ENCODE data around the gene PDLIM3.

PDLIM3 gene

DNA sequence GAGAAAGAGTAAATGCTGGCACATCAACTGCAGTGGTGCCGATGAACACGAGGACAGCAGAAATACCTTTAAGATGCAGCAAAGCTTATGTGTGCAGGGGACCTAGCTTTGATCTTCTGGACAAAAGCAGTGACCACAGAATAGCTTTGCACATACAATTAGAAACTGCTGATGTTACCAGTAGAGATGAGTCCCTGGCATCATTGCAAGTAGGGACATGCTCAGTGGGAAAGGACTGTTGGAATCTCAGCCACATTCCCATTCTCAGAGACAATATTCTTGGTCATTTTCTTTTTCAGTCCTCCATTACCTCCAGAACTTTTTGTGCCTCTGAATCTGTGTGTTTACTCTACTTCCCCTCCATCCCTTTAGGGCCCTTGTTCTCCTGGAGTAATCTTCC, 16.9 kb upstream of the PDLIM3 start:
- DNase-seq, result no peak

DNA sequence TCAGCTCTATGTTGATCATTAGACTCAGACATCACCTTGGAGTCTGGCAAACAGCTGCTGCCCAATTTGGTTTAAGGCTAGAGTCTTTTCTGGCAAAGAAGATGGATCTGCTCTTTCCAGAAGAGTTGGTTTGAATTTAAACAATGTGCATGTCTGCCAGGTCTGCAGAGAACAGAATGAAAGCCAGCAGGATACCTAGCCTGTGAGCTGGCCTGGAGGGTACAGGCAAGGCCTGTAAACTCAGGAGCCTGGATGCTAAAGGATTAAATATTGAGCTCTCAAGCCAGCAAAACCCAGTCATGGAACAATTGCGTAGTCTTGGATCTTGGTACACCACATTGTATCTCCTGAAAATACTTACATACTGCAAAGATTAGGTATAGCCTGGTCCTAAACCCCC, 15.6 kb upstream of the PDLIM3 start:
- DNase-seq, result no peak

DNA sequence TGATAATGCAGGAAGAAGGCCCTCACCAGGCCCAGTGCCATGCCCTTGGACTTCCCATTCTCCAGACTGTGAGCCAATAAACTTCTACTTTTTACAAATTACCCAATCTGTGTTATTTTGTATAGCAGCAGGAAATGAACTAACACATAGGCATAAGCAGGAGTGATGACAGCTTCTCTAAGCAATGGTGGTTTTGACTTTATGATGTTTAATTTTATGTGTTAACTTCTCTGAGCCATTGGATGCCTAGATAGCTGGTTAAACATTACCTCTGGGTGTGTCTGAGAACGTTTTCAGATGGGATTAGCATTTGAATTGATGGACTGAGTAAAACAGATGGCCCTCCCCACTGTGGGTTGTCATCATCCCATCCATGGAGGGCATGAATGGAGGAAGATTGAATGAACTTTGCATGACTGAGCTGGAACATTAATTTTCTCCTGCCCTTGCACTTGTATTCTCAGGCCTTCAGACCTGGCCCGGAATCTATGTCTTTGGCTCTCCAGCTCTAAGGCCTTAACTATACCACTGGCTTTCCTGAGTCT, 13.9 kb upstream of the PDLIM3 start:
- DNase-seq, result no peak

DNA sequence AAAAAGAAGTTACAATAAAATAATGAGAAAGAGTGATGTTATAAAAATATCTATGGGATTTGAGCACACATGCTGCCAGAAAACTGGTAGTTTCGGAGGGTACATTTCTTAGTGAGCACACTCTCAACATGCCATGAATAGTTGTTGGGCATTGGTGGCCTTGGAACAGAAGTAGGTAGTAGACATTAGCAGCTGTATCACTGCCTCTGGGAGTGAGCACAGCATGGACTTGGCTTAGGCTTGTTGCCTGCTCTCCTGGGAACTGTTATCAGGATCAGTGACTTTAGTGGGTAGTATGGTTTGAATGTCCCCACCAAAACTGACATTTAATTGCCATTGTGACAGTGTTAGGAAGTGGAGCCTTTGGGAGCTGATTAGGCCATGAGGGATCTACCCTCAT, 13.3 kb upstream of the PDLIM3 start:
- DNase-seq, result no peak

DNA sequence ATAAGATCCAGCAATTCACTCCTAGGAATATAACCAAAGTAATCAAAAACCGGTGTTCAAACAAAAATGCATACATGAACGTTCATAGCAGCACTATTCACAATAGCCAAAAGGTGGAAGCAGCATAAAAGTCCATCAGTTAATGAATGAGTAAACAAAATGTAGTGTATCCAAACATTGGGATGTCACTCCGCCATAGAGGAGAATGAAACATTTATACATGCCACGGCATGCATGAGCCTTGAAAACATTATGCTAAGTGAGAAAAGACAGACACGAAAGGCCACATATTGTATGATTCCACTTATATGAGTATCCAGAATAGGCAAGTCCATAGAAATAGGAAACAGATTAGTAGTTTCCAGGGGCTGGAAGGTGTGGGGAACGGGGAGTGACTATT, 11.0 kb upstream of the PDLIM3 start:
- DNase-seq, result no peak

DNA sequence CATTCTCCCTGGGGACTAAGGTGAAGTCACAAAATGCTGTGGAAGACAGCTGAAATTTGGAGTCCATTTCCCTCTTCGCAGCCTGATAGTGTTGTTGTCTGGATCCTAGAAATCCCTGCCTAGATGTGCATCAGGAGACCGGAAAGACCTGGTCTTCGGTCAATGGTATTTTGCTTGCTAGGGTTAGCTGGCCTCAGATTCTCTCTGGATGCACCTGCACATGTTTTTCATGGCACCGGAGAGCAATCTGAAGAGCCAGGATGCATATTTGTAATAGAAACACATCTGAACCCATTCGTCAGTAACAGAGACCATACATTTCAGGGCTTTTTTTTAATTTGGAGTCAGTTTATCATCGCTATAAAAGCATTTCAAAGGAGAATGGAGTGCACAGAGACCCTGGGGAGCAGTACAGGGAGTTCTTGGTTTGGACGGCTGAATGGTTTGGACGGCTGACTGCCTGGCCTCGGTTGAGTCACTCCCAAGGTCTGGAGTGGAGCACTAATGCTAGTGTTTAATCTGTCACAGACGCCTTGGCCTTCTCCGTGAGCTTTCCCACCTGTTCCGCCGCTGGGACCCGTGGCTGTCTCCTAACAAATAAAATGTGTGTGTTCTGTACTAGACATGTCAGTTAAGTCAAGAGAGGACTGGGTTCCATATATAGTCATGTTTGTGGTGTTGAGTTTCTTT, 7.5 kb upstream of the PDLIM3 start:
- DNase-seq, result no peak

DNA sequence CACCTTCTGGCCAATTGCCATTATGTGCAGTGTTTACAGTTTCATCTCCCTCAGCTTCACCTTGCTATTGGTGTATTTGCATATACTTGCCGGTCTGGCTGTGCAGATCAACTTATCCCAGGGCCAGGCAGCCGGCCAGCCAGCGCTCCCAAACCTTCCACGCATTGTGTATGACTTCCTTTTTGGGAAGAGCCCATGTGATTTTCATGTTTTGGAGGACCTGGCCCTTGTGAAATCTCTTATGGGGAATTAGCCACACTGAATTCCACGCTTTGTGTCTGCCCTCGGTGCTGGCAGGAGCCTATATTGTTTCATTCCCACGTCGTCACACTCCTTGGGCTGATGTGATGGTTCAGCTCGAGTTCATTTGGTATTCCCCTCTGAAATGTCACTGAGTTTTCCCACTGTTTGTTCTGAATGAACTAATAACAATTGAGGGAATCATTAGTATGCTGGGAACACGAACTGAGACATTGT, 6.0 kb upstream of the PDLIM3 start:
- no peak for DNase-seq

DNA sequence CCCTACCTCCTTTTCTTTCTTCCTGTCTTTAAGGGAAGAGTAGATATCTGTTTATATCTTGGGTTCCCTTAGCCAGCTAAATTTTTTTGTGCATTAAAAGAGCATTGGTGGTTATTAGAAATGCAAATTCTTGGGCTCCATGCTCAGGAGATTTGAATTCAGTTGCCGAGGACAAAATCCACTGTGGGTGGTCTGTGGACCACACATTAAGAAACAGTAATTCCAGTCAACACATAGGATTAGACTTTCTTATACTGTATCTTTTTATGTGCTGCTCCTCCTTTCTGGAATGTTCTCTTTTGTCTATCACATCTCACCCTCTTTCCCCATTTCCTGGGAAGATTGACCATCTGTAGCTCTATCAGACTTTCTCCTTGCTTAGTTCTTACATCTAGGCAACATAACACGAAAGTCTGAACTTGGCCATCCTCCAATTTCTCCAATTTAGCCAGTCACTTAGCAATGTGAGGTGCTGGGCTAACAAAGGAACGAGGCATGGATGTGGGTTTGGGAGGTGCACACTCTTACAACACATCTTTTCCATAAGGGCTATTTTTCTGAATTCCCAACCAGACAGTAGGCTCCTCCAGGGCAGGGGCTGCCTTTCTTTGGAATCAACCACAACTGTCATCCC, 5.3 kb upstream of the PDLIM3 start:
- DNase-seq, result no peak

DNA sequence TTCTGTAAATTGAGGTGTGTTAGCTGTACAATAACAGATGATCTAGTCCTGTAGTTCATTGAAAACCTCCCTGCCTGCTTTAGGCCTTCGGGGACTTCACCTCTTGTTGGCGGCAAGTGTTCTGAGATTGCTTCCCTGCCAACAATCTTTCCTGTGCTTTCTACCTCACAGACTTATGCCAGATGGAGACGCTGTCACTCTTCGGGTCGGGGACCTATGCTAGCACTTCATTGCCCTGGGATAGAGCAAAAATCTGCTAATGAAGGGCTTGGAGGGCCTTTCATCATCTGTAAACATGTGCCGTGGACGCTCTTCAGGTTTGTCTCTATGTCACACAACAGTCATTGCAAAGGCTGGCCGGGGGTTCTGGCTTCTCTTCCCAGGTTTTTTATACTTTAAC, 4.7 kb upstream of the PDLIM3 start:
- no peak for DNase-seq

DNA sequence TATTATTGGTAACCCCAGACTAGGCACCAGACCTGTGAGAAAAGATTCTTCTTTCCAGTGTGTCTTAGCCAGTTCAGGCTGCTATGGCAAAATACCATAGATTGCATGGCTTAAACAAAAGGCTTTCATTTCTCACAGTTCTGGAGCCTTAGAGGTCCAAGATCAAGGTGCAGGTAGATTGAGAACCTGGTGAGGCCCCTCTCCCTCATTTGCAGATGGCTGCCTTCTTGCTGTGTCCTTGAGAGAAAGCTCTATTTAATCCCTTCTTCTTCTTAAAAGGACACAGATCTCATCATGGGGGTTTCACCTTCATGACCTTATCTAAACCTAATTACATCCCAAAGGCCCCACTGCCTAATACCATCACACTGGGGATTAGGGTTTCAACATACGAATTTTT, 3.5 kb upstream of the PDLIM3 start:
- no peak for DNase-seq

DNA sequence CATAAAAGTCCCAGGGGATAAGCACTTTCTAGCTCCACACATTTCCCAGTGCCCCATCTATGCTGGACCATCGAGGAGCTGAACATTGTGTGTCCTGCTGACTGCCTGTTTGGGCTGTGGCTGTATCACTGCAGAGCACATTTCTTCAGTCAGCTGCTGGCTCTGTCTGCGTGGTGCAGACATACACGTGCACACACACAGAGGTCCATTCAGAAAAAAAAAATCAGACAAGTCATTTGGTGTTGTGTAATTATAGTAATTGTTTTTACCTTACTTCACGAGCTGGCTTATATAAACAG, 1.1 kb upstream of the PDLIM3 start:
- no peak for DNase-seq

DNA sequence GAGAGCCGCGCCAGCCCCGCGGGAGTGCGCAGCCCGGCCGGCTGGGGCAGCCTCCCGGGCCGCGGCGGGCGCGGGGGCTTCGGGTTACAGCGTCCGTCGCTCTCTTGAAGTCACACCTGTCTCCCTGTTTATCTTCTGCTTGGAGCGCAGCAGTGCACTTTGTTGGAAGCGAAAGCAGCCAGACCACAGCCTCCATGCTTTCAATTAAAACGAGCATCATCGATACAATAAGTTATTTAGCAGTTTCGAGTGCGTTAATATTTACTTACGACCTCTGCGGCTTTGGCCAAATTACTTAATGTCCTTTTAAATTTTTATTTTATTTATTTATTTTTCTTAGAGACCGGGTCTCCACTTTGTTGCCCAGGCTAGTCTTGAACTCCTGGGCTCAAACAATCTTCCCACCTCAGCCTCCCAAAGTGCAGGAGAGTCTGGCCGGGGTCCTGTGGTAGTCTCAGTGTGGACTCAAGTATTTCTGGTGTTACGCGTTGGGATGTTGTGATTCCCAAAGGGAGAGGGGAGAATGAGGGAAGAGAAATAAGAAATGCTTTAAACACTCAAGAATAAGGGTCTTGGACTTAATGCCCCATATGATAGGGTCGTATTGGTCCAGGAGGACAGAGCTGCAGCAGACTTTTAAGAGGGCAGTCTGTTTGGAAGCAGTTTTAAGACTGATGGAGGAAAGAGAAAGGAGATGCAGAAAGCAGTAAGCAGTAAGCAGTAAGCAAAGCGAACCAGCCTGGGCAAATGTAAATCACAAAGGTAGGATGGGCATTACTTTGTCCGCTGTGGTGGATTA, 504 bp upstream of the PDLIM3 start:
- no peak for DNase-seq

DNA sequence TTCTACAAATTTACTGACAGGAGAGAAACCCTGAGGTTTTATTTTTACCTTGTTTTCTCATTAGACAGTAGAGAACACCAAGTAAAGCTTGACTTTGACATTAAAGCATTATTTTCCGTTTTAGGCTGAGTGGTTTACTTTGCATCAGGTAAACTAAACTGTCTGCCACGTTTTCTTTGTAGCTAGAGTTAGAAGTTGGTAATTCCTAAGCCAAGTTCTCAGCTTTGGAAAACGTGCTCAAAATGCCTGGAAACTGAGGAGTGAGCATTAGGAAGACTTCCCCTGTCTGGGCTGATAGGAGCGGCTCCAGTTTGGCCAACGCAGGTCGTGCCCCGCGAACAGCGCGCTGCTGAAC, 819 bp downstream of the PDLIM3 start:
- DNase-seq, result no peak

DNA sequence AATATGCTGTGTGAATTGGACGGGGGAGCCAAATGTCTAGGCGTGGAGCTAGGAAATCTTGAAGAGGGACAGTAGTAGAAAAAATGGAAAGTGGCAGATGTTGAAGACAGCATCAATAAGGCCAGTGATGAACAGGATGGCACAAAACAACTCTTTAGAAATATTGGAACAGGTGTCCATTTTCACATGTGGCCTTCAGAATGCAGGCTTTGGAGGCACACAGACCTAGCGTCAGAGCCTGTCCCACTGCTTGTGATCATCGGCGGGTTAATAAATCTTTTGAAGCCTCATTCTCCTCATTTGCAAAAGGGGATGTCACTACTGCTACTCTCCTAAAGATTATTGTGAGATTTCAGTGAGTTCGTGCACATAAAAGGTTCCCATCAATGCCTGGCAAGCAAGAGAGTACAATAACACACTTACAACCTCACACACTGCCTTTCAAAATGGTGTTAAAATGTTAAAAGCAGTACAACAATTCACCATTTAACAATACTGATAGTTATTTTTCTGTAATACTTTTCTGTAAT, 2.4 kb downstream of the PDLIM3 start:
- no peak for DNase-seq

DNA sequence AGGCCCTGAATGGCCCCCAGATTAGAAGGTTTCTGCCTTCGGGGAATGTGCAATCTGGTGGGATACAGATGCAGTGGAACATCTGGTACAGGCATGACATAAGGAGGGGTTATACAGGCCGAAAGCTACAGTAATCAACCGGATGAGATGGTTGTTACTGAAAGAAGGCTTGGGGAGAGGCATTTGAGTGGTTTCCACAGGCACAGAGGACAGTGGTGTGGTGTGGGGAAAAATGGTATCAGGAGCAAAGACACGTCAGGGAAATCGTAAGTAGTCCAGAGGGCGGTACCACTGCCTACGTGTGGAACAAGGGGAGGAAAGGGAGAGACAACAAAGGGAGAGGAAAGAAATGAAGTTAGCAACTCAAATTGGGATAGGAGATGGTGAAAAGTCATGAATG, 3.0 kb downstream of the PDLIM3 start:
- no peak for DNase-seq

DNA sequence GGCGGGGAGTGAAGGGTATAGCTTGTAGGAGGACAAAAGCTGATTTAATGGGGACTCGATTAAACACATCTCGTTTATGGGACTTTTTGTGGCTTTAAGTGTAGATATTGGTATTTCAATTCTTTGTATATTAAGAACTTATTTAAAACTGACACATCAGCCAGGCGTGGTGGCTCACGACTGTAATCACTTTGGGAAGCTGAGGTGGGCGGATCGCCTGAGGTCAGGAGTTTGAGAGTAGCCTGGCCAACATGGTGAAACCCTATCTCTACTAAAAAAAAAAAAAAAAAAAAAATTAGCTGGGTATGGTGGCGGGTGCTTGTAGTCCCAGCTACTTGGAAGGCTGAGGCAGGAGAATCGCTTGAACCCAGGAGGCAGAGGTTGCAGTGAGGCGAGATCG, 3.7 kb downstream of the PDLIM3 start:
- peak; percentile 1 for DNase-seq

DNA sequence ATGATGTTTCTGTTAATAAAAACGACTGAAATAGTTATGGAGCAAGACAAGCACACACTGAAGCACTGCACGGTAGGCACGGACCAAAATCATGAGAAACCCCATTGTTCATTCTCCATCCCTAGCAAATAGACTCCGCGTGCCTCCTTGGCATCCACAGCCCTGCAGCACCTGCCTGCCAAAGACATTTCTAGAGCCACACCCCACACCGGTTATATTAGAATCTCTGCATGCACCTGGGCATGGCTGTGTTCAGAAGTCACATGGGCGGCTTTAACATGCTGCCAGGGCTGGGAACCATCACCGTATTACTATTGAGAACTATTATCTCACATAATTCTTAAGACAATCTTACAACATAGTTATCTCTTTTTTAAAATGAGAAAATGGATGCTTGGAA, 5.9 kb downstream of the PDLIM3 start:
- no peak for DNase-seq

DNA sequence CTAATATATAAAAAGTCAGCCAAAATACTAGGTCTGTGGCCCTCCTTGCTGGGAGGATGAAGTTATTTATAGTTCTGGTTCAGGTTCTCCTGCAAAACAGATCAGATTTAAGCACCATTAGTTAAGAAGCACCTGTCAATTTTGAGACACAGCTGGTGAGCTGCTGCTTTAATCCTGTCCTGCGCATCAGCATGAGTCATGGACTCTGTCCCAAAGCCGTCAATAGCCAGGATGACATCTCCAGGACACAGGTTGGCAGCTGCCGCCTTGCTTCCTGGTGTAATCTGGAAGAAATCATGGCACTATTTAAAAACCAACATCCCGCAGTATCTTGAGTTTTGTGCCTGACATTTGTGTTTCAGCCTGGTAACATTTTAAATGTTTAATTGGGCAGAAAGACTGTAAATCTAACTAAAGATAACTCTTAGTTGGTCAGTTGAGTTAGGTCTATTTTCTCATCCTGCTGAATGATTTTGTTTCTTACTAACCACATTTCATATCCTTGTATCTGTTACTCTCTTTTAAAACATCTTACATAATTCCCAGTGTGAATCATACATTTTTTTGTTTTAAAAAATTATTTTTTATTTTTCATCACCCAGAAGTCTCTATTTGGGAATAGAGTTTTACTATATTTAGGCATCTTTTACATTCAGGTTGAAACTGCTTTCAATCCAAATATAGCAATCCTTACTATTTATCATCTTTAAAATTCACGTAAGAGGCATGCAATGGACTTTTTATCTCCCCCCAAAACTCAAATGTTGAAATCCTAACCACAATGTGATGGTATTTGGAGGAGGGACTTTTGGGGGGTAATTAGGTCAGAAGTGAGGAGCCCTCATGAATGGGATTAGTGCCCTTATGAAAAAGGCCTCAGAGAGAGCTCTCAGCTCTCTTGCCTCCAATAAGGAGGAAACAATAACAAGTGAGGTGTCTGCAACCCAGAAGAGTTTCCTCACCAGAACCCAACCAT, 10.1 kb downstream of the PDLIM3 start:
- no peak for DNase-seq

DNA sequence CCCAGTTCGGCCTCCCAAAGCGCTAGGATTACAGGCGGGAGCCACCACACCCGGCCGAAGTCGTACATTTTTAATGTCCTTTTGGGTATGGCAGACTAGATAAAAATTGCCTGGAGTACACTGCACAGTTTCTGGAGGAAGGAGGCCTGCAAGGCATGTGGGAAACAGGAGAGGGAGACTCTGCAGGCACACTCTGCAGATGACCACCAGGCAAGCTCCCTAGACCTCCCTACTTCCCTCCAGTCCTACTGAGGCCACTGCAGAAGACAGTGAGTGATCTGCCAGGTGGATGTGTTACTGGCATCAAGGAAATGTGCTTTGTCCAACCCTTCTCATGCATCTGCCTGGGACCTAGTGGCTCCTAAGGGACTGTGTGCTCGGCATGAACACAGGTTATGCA, 11.4 kb downstream of the PDLIM3 start:
- no peak for DNase-seq

DNA sequence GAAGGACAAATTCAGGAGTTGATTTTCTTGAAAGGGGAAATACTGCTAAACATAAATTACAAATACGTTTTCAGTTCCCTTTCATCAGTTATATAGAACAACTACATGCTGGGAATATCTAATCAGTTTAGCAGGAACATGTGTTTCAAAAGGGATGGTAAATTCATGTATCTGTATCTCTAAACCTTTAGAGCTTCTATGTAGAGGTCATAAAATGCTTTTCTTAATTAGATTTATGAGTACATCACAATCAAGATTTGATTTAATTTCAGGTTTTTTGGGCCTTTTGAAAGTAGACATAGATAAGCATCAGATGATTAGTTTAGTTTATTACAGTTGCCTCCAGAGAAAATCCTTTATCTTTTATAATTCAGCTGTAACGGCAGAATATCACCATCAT, 12.9 kb downstream of the PDLIM3 start:
- no peak for DNase-seq

DNA sequence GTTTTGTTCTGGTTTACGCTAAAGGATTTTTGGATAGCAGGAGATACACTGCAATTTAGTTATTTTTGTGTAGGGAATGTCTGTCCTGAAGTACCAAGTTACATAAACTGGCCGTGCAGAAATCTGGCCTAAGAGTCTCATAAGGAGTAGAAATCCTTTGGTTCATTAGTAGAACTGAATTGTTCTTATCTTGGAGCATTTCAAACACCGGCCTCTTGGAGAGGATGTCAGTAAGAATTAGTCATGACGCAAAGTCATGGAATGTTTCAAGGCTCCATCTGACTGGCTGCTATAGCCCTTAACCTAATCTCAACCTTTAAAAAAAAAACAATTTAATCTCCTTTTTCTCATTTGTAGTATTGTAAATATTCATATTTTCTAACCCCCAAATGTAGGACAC, 15.2 kb downstream of the PDLIM3 start:
- DNase-seq, result no peak

DNA sequence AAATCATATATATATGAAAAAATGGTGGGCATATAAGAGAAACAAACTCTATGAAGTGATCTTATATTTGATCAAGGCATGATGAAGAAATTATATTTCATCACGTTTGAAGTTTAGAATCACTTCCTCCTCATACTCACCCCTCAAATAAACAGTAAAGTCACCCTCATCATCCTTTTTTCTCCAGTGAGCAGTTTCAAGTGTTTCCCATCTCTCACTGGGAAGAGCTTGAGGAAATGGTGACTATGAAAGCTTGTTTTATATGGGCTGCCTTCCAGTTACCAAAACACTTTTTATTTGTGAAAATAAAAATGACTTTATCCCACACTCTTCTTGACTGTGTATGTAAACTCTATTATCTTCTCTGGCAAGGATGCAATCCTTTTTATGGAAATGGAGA, 16.8 kb downstream of the PDLIM3 start:
- no peak for DNase-seq

DNA sequence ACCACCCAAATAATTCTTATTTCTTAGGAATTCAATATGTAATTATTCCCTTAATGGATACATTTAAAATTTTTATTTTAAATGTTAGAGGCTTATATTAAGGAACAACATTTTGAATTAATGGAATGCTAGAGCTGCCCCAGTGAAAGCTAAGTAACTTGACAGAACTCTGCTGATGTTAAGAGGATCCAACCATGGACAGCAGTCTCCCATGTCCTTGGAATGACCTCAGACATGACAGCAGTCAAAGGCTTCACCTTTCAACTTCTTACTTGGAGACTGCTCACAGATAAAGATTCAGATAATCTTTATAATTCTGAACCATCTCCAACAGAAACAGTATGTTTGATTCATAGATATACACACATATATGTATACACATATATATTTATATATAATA, 17.2 kb downstream of the PDLIM3 start:
- DNase-seq, result no peak

All from activated gamma-delta T cell (primary cell).